HTERT RPE-1 (cell line): Measurements from ENCODE around the gene AKR1C8.
"Not testable (repeated sequence)": the region's sequence is repeated elsewhere in the genome, so short reads cannot be mapped to it uniquely, and the experiment has no call there.

Experiments used
- in situ Hi-C: fragments of 300-500 bp; cut with MboI; formaldehyde crosslinking; loops from 4 replicates; pipeline ENCODE4 v1.14.3; 2020; ENCODE audit warnings: low sequenced_read_pairs

Gene AKR1C8

GRCh38 chr10:5168897-5169420 is 16.0 kb downstream of the AKR1C8 start:
- in situ Hi-C loops = no loop called here

GRCh38 chr10:5165738-5166137 is 19.2 kb downstream of the AKR1C8 start:
- in situ Hi-C loops = no loop called here

GRCh38 chr10:5163487-5163886 is 21.5 kb downstream of the AKR1C8 start:
- in situ Hi-C loops = no loop called here

DNA sequence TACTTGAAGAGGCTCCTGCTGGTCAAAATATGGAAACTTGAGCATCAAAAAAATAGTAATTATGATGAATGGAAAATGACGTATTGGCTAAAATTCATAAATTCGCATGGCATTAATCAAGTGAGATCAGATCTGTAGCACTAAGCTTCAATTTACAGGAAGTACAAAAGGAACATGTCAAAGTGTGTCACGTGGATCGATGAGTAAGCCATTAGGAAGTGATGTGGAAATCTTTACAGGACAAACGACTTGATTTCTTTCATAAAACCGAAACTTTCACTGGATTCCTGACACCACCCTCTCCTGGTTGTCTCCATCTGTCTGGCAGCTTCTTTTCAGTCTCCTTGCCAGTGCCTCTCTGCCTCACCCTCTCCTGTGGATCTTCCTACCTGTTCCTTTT is 25.8 kb downstream of the AKR1C8 start:
- in situ Hi-C loops = no loop called here

GRCh38 chr10:5157501-5157900 is 27.4 kb downstream of the AKR1C8 start:
- in situ Hi-C loops = no loop called here

DNA sequence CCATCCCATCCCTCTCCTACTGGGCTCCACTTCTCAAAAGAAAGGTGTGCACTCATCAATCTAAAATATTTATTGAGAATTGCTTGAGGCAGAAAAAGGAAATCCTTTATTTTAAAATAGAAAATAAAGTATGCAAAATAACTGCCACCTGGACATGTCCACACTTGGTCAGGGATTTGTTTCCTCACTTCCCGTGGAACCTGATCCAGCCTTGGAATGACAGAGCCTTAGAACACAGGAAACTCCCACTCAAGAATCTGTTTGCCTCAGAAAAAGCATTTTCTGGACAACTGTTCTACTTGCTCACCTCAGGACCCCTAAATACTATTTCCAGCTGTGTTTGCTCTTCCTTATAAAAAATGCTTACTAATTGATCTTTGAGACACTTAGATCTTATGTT is 29.0 kb downstream of the AKR1C8 start:
- in situ Hi-C loops = no loop called here

DNA sequence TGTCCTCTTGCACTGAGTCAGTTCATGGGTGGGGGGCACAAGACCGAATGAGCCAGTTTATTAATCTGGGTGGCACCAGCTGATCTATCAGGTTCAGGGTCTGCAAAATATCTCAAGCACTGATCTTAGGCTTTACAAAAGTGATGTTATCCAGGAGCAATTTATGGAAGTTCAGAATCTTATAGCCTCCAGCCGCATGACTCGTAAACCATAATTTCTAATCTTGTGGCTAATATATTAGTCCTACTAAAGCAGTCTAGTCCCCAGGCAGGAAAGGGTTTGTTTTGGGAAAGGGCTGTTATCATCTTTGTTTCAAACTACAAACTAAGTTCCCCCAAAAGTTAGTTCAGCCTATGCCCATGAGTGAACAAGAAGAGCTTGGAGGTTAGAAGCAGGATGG is 33.9 kb downstream of the AKR1C8 start:
- in situ Hi-C loops = no loop called here

GRCh38 chr10:5148678-5149032 is 36.3 kb downstream of the AKR1C8 start:
- in situ Hi-C loops = no loop called here

GRCh38 chr10:5147981-5148677 is 36.8 kb downstream of the AKR1C8 start:
- in situ Hi-C loops = no loop called here

DNA sequence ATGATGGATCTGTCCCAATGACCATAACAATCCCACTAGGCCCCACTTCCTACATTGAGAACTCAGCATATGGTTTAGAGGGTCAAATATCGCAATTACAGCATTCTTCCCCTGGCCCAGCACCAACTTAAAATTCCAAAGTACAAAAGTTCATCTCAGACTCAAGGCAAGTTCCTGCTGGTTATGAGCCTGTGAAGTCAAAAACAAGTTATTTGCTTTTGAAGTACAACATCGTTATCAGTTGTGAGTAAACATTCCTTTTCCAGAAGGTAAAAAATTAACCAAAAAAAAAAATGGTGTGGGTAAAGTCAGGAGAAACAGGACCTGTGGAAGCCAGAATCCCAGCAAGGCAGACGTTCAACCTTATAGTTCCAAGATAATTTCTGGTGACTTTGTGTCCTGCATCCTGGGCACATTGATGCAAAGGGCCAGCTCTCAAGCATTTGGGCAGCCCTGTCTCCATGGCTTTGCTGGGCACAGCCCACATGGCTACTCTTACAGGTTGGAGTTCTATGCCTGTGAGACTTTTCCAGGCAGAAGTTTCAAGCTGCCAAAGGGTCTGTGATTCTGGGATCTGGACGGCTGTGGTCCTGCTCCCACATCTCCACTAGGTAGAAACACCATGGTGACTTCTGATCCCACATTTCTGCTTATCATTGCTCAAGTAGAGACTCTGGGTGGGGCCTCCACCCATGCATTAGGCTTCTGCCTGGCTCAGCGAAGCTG is 37.5 kb downstream of the AKR1C8 start:
- in situ Hi-C loops = no loop called here

- in situ Hi-C loops = no loop called here
Measured at GRCh38 chr10:5146920-5147254, 38.1 kb downstream of the AKR1C8 start.

GRCh38 chr10:5143137-5143536 is 41.8 kb downstream of the AKR1C8 start:
- in situ Hi-C loops = no loop called here

GRCh38 chr10:5142199-5142598 is 42.8 kb downstream of the AKR1C8 start:
- in situ Hi-C loops = no loop called here

DNA sequence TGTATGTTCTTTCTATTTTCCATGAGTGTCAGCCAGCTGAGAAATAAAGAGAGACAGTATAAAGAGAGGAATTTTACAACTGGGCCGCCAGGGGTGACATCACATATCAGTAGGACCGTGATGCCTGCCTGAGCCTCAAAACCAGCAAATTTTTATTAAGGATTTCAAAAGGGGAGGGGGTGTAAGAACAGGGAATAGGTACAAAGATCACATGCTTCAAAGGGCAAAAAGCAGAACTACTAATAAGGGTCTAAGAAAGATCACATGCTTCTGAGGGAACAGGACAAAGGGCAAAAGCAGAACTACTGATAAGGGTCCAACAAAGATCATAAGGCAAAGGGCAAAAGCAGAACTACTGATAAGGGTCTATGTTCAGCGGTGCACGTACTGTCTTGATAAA is 47.3 kb downstream of the AKR1C8 start:
- in situ Hi-C loops = not testable (repeated sequence)

- in situ Hi-C loops = no loop called here
Measured at GRCh38 chr10:5136468-5137087, 48.4 kb downstream of the AKR1C8 start.

DNA sequence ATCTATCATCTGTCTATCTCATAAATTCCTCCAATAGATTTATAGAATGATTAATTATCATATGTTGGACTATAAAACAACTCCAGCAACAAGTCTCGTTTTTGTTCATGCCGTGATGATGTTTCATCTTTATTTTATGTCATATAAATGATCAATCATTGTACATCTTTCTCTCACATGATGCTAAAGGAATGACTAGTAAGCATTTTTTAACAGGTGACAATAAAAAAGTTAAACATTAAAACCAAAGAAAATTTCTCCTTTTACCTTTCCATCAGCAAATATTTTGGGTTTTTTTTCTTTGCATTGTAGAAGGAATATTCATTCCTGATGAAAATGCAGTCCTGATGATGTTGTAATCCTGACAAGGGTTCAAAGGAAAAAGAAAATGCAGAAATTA is 49.4 kb downstream of the AKR1C8 start:
- in situ Hi-C loops = no loop called here

DNA sequence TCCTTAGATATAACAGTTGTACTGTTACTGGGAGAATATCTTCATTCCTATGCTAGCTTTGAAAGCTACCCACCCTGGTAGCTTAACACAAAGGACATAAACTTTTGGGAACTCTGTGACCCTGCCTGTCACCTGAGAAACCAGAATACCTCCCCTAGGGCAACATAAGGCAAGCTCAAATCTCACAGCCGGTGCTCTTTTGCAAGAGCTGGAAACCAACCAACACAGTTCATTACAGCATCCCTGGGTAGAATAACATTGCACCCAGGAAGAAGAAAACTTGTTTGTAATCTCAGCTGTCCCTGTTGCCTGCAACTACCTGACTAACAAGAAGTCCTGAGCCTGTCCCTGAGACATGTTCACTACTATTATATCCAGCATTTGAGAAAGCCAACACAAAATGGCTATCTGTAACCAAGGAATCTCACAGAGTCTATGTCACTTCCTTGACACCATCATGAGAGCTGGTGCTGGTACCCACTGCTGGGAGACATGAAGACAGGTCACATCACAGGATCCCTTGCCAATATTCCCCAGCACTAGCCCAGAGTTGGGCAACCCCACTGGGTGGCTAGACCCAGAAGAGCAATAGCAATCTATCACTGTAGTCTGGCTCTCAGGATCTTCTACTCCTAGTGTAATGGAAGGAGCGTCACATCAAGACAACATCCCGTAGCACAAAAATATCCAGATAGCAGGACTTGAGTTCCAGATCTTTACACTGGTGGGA is 59.5 kb downstream of the AKR1C8 start:
- in situ Hi-C loops = no loop called here

- in situ Hi-C loops = no loop called here
Measured at GRCh38 chr10:5123886-5124285, 61.1 kb downstream of the AKR1C8 start.

DNA sequence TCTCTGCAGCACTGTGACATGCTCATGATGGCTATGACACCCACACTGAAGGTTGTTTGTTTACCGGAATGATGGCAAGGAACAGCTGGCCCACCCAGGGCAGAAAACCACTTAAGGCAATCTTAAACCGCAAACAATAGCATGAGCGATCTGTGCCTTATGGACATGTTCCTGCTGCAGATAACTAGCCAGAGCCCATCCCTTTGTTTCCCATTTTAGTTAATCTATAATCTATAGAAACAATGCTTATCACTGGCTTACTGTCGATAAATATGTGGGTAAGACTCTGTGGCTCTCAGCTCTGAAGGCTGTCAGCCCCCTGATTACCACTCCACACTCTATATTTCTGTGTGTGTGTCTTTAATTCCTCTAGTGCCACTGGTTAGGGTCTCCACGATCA is 65.0 kb downstream of the AKR1C8 start:
- in situ Hi-C loops = not testable (repeated sequence)

DNA sequence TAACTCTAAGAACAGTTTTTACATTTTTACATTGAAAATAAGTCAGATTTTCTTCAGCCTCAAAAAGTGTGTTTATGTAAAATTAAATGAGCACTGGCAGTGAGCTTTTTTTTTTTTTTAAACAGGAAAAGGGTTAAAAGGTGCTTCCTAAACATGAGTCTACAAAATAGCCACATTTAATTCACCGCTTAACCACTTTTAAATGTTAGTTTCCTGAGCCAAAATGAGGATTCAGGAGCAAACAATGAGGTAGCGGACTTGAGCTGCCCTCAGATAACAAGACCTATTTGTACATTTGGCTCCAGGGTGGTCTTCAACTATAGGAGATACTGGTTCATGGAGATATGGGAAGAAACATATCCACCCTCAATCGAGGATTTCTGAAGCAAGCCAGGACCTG is 67.9 kb downstream of the AKR1C8 start:
- in situ Hi-C loops = no loop called here

- in situ Hi-C loops = no loop called here
Measured at GRCh38 chr10:5116621-5117020, 68.3 kb downstream of the AKR1C8 start.
